SHP77 treated with DMSO at 0.1 percent for 48 hours (cell line): ENCODE results near the gene NDRG2.

Experiments used
- DNase-seq: peaks from one replicate; lab custom pipeline; 2025; lab: John Stamatoyannopoulos, UW

The NDRG2 gene

GRCh38 chr14:21033133-21033698 lies 8.4 kb upstream of the NDRG2 start:
- DNase-seq = no peak

- no peak for DNase-seq
Measured at GRCh38 chr14:21032326-21033132, 7.7 kb upstream of the NDRG2 start.

DNA sequence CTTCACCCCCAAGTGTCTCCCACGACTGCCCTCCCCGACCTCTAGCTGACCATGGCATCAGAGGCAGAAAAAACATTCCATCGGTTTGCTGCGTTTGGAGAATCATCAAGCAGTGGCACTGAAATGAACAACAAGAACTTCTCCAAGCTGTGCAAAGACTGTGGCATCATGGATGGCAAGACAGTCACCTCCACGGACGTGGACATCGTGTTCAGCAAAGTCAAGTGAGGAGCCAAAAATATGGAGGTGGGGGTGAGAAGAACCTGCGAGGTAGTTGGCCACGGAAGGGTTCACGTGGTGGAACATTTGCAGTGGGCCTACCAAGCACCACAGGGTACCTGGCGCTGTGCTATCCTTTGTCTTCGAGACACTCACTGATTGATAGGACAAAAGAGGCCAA lies 5.7 kb upstream of the NDRG2 start:
- no peak for DNase-seq

DNA sequence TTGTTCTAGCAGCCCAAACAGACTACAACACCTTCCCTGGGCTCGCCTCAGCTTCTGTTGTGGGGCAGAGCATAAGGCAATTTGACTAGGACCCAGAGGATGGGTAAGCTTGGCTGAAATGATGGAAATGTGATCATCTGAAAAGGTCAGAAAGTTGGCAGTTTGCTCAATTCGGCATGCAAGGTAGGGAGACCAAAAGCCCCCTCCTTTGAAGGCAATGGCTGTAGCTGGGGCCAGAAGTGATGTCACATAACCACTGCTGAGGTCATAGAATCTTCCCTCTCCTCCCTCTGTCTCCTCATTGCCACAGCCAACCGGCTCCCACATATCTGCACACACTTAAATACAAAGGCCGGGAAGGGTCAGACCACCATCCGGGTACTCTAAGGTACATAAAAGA lies 5.1 kb upstream of the NDRG2 start, which contains the start of gene TPPP2:
TSS of gene TPPP2 (plus strand) at position 301 of the 400 bp plus-strand sequence. CDS start 365 bp downstream, outside the sequence.
- DNase-seq = no peak

GRCh38 chr14:21026988-21027315 lies 2.1 kb upstream of the NDRG2 start:
- no peak for DNase-seq

GRCh38 chr14:21026274-21026987 lies 1.6 kb upstream of the NDRG2 start:
- no peak for DNase-seq

GRCh38 chr14:21025371-21026273 lies 761 bp upstream of the NDRG2 start:
- no peak for DNase-seq

- no peak for DNase-seq
Measured at GRCh38 chr14:21023817-21024584, 860 bp downstream of the NDRG2 start.

- no peak for DNase-seq
Measured at GRCh38 chr14:21023174-21023573, 1.7 kb downstream of the NDRG2 start.

DNA sequence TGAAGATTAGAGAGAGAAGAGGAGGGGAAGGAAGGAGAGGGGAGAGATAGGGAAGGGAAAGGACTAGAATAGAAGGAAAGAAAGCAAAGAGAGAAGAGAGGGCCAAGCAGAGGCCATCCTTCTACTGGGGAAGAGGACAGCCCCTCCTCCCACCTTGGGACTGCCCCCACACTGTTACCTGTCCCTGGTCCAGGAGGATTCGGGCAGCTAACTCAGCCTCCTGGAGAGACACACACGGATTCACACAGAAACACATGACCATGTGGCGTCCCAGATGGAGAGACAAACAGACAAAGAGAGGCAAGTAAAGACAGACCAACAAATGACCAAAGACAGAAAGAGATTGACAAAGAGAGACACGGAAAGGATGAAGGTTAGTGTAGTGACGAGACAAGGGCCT lies 2.2 kb downstream of the NDRG2 start:
- no peak for DNase-seq

DNA sequence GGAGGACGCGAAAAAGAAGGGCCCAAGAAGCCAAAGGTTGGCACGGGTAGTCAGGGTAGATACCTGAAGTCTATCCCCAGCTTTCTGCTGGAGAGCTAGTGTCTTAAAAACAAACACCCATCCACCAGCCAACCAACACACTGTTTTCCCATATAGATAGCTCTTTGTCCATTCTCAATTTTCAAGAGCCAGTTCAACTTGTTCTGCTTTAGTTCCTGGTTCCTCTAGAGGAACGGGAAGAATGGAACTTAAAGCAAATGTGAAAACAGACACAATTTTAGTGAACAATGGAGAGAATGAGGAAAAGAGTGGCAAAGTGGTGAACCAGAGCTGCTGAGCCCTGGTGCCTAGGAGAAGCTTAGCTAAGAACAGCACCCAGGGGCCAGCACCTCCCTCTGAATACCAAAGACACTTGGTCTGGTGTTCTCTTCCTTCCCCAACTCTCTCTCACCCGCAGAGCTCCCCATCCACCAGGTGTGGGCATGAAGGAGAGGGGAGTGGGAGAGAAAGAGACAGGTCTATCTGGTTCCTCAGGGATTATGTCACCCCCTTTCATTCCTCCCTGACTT lies 3.8 kb downstream of the NDRG2 start:
- no peak for DNase-seq

- no peak for DNase-seq
Measured at GRCh38 chr14:21019366-21019765, 5.5 kb downstream of the NDRG2 start.

- no peak for DNase-seq
Measured at GRCh38 chr14:21018781-21019180, 6.1 kb downstream of the NDRG2 start.

- DNase-seq = no peak
Measured at GRCh38 chr14:21018286-21018685, 6.6 kb downstream of the NDRG2 start.

GRCh38 chr14:21017528-21018245 lies 7.2 kb downstream of the NDRG2 start:
- DNase-seq = no peak

- no peak for DNase-seq
Measured at GRCh38 chr14:21016413-21017190, 8.3 kb downstream of the NDRG2 start.

GRCh38 chr14:21015312-21015711 lies 9.5 kb downstream of the NDRG2 start:
- no peak for DNase-seq

DNA sequence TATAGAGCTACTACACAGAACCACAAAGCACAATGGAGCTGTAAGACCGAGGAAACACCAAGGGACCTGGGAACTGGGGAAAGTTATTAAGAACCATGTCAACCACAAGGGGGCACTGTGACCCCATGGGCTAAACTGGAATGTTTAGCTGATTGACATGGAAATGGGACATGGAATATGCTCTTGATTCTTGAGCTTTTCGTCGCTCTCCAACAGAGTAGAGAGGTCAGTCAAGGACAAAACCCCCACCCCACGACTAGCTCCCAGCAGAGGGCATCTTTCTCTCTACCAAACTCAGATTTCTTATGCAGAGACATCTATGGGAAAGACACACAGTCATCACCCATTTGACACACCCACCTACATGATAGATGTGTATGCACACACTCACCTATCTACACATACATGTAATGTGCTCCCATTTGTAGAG lies 10.1 kb downstream of the NDRG2 start:
- peak; percentile 72 for DNase-seq

GRCh38 chr14:21011136-21011535 lies 13.7 kb downstream of the NDRG2 start:
- no peak for DNase-seq
